ENCODE data around the gene CENPF. TPM values are rescaled to one million over a fixed set of nuclear protein-coding genes. Genes with fewer than 3 reads are reported as not detected.

CENPF gene
- total and polyA plus RNA-seq, 8 donors: 0.15 to 43.2 (median 6.8) TPM

DNA sequence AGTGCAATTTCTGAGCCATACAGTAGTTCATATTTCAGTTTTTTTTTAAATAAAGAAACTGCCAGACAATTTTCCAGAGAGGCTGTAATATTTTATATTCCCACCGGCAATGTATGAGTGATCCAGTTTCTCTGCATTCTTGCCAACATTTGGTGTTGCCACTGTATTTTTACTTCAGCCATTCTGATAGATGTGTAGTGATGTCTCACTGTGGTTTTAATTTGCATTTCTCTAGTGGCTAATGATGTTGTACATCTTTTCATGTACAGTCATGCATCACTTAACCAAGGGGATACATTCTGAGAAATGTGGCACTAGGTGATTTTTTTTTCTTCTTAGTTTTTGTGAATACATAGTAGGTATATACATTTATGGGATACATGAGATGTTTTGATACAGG is 99.6 kb downstream of the CENPF start:
- Histone ChIP-seq H3K36me3 (no peaks in the 10 kb centered on the region), H3K4me3 (no peak overlapping the region), H3K4me1 (no peaks in the 10 kb centered on the region), H3K9me3 (peaks cover 0 to 16% (median 12%) of the 10 kb centered on the region in 4 donors), H3K27ac (no peak overlapping the region), H3K27me3 (no peaks in the 10 kb centered on the region)
- TF ChIP-seq, protein P1, sequence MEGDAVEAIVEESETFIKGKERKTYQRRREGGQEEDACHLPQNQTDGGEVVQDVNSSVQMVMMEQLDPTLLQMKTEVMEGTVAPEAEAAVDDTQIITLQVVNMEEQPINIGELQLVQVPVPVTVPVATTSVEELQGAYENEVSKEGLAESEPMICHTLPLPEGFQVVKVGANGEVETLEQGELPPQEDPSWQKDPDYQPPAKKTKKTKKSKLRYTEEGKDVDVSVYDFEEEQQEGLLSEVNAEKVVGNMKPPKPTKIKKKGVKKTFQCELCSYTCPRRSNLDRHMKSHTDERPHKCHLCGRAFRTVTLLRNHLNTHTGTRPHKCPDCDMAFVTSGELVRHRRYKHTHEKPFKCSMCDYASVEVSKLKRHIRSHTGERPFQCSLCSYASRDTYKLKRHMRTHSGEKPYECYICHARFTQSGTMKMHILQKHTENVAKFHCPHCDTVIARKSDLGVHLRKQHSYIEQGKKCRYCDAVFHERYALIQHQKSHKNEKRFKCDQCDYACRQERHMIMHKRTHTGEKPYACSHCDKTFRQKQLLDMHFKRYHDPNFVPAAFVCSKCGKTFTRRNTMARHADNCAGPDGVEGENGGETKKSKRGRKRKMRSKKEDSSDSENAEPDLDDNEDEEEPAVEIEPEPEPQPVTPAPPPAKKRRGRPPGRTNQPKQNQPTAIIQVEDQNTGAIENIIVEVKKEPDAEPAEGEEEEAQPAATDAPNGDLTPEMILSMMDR (IDR thresholded peaks at IDR 0.05): no peak
- TF ChIP-seq POLR2A (IDR thresholded peaks at IDR 0.05): no peak
- TF ChIP-seq EP300 (IDR thresholded peaks at IDR 0.05): no peak
- no peak for DNase-seq
- intact Hi-C loops (cut with DNase I; ENCODE audit: low total_unique reads): no loop called here
- 88 to 98% (median 95%) methylated on average over 1 of the region's 1 CpG for WGBS, 5 donors

DNA sequence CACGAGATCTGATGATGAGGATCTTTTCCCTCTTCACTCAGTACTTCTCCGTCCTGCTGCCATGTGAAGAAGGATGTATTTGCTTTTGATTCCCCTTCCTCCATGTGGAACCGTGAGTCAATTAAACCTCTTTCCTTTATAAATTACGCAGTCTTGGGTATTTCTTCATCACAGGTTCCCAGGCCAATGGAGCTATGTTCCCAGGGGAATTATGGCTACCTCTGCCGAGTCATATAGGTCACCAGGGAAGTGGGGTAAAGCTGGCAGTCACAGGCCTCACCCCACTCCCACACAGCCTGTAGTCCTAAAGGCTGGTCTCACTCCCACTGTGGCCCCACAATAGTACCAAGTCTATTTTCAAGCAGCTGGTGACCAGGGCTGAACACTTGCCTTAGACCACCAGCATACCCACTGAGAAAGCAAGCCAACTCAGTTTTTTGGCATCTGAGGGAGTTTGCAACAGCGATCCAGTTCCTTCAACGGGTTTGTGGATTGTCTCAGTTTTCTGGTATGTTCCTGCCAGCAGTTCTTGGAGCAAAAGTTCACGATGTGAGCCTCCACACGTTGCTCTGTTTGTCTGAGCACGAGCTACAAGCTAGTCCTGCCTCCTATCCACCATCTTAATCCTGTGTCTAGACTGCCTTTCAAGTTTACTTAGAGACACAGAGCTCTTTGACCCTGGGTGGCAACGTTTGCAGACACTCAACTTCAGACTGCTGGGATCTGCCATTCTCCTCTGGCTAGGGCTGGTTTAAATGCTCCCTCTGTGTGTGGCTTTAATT is 104.5 kb downstream of the CENPF start:
- 64 to 72% (median 68%) methylated on average over 10 to 11 of the region's 11 CpGs for WGBS, 5 donors
- no peaks in the 10 kb centered on the region for H3K27me3 ChIP-seq
- intact Hi-C loops (cut with DNase I; ENCODE audit: low total_unique reads): no loop called here

DNA sequence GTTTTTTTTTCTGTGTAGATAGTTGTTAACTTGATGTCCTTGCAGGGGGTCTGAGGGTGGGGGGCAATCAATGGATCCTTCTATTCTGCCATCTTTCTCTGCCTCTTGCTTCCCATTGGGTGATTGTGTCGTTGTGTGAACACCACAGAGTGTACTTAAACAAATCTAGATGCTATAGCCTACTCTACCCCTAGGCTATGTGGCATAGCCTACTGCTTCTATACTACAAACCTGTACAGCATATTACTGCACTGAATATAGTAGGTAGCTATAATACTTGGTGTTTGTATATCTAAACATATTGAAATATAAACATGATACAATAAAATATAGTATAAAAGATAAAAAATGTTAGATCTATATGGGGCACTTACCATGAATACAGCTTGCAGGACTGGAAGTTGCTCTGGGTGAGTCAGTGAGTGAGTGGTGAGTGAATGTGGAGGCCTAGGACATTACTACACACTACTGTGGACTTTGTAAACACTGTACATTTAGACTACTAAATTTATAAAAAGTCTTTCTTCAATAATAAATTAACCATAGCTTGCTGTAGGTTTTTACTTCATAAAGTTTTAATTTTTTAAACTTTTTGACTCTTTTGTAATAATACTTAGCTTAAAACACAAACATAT is 105.4 kb downstream of the CENPF start:
- intact Hi-C loops (cut with DNase I; ENCODE audit: low total_unique reads): no loop called here
- TF ChIP-seq, protein P1 (IDR thresholded peaks at IDR 0.05): no peak
- TF ChIP-seq POLR2AphosphoS5 (IDR thresholded peaks at IDR 0.05): no peak
- no peak for TF ChIP-seq POLR2A (IDR thresholded peaks at IDR 0.05)
- TF ChIP-seq EP300 (IDR thresholded peaks at IDR 0.05): no peak
- Histone ChIP-seq H3K27me3 (no peaks in the 10 kb centered on the region), H3K27ac (no peak overlapping the region), H3K4me1 (no peaks in the 10 kb centered on the region), H3K4me3 (no peak overlapping the region), H3K36me3 (no peaks in the 10 kb centered on the region), H3K9me3 (peaks cover 0 to 13% (median 12%) of the 10 kb centered on the region in 4 donors)
- DNase-seq: no peak
- WGBS, 5 donors: 34 to 65% (median 51%) methylated on average over 1 of the region's 1 CpG

More for the DNA sequence above, 104.5 kb downstream of the CENPF start:
- H3K9me3 ChIP-seq: peaks cover 0 to 16% (median 12%) of the 10 kb centered on the region in 4 donors
- no peaks in the 10 kb centered on the region for H3K36me3 ChIP-seq
- no peak overlapping the region for H3K4me3 ChIP-seq
- no peak for DNase-seq
- H3K4me1 ChIP-seq: no peaks in the 10 kb centered on the region
- no peak overlapping the region for H3K27ac ChIP-seq
- TF ChIP-seq, protein P1 (IDR thresholded peaks at IDR 0.05): no peak
- TF ChIP-seq POLR2AphosphoS5 (IDR thresholded peaks at IDR 0.05): no peak
- no peak for TF ChIP-seq POLR2A (IDR thresholded peaks at IDR 0.05)

DNA sequence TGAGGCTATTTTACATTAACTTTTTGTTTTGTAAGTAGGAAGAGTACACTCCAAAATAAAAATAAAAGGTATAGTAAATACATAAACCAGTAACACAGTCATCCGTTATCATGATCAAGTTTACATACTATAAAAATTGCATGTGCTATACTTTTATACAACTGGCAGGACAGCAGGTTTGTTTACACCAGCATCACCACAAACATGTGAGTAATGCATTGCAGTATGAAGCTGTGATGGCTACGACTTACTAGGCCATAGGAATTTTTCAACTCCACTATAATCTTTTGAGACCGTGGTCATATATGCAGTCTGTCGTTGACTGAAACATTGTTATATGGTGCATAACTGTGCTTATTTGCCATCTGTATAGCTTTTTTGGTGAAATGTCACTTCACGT is 106.2 kb downstream of the CENPF start:
- no peaks in the 10 kb centered on the region for H3K36me3 ChIP-seq
- no peak for DNase-seq
- TF ChIP-seq EP300 (IDR thresholded peaks at IDR 0.05) (no peak), POLR2AphosphoS5 (IDR thresholded peaks at IDR 0.05) (no peak), POLR2A (IDR thresholded peaks at IDR 0.05) (no peak)
- TF ChIP-seq, protein P1 (IDR thresholded peaks at IDR 0.05): no peak
- intact Hi-C loops (cut with DNase I; ENCODE audit: low total_unique reads): no loop called here
- H3K27ac ChIP-seq: no peak overlapping the region
- H3K4me3 ChIP-seq: no peak overlapping the region
- 66 to 92% (median 84%) methylated on average over 5 of the region's 5 CpGs for WGBS, 5 donors
- peaks cover 0 to 12% (median 8%) of the 10 kb centered on the region in 4 donors for H3K9me3 ChIP-seq
- H3K27me3 ChIP-seq: no peaks in the 10 kb centered on the region
- no peaks in the 10 kb centered on the region for H3K4me1 ChIP-seq
